NCI-H1417 (cell line): ENCODE results near the gene MTFMT.
"Not testable (repeated sequence)": the region's sequence is repeated elsewhere in the genome, so short reads cannot be mapped to it uniquely, and the experiment has no call there.

ENCODE experiments used
- DNase-seq, 3 experiments: peaks; one replicate each; lab custom pipeline; 2025; lab: John Stamatoyannopoulos, UW

The MTFMT gene

DNA sequence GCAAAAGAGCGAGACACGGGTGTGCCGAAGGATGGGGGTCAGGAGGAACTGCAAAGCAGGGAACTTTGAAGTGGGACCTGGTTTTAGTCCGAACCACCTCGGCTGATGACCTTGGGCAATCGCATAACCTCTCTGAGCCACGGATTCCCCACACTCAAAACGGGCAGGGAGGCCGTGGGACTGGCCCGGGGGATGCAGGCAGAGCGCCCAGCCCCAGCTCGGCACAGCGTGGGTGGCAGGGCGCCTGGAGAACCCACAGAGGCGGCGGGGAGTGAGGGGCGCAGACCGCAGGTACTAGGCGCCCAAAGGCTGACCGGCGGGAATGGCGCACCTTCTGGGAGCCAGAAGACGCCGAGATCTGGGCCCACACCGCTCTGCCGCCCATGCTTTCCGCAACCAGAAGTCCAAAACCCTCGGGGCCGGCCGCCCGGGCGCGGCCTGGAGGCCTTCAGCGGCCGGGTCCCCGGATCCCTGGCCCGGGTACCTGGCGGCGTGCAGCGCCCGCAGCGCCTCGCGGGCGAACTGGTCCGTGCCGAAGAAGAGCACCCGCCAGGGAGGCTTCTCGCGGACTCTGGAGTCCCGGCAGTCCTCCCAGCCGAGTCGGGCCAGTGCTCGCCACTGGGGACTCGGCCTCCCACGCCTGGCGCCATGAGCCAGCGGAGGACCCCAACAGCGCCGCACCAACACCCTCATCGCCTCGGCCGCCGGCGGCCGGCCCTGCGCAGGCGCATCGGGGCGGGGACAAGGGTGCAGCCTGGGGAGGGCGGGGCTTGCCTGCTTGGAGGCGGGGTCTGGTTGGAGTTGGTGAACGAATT, at the start of gene MTFMT:
Gene MTFMT (minus strand): TSS at position 719 of the 815 bp plus-strand sequence. CDS start 26 bp downstream, at position 693.
- DNase-seq, result peak; percentile 75 to 95 (median 95)

DNA sequence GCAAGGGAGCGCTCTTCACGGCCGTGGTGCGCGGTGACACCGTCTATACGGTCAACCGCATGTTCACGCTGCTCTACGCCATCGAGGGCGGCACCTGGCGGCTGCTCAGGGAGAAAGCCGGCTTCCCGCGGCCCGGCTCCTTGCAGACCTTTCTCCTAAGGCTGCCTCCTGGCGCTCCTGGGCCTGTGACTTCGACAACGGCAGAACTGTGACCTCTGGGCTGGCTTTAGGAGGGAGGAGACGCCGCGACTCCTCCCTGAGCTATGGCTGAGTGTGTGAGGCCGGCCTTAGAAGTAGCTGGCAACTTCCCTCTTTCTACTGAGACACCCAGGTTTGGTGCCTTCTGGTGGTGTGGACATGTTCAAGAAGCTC, 48.5 kb upstream of the MTFMT start:
- no peak for DNase-seq

DNA sequence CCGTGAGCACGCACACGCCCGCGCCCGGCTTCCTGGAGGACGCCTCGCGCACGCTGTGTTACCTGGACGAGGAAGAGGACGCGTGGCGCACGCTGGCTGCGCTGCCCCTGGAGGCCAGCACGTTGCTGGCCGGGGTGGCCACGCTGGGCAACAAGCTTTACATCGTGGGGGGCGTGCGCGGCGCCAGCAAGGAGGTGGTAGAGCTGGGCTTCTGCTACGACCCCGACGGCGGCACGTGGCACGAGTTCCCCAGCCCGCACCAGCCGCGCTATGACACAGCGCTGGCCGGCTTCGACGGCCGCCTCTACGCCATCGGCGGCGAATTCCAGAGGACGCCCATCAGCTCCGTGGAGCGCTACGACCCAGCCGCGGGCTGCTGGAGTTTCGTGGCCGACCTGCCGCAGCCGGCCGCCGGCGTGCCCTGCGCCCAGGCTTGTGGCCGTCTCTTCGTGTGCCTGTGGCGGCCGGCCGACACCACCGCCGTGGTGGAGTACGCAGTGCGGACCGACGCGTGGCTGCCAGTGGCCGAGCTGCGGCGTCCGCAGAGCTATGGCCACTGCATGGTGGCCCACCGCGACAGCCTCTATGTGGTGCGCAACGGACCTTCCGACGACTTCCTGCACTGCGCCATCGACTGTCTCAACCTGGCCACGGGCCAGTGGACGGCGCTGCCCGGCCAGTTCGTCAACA, 48.0 kb upstream of the MTFMT start:
- no peak for DNase-seq

DNA sequence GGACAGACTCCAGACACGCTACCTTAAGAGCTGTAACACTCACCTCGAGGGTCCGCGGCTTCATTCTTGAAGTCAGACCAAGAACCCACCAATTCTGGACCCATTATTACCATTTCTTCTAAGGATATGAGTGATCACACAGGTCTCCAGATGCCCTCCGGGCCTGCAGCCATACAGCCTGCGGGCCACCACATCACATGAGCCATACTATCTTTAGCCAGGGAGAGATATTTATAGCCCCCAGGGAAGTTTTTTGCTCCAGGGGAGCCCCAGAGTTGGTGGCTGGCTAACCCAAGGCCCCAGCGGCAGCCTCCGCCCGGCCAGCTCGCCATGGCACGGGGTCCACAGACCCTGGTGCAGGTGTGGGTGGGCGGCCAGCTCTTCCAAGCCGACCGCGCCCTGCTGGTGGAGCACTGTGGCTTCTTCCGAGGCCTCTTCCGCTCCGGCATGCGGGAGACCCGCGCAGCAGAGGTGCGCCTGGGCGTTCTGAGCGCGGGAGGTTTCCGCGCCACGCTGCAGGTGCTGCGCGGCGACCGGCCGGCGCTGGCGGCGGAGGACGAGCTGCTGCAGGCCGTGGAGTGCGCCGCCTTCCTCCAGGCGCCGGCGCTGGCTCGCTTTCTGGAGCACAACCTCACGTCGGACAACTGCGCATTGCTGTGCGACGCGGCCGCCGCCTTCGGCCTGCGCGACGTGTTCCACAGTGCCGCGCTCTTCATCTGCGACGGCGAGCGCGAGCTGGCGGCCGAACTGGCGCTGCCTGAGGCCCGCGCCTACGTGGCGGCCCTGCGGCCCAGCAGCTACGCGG, 47.2 kb upstream of the MTFMT start, which contains the start of gene KBTBD13:
Gene KBTBD13 (plus strand): TSS at position 261 of the 805 bp plus-strand sequence. CDS start 70 bp downstream, at position 331.
- no peak for DNase-seq

DNA sequence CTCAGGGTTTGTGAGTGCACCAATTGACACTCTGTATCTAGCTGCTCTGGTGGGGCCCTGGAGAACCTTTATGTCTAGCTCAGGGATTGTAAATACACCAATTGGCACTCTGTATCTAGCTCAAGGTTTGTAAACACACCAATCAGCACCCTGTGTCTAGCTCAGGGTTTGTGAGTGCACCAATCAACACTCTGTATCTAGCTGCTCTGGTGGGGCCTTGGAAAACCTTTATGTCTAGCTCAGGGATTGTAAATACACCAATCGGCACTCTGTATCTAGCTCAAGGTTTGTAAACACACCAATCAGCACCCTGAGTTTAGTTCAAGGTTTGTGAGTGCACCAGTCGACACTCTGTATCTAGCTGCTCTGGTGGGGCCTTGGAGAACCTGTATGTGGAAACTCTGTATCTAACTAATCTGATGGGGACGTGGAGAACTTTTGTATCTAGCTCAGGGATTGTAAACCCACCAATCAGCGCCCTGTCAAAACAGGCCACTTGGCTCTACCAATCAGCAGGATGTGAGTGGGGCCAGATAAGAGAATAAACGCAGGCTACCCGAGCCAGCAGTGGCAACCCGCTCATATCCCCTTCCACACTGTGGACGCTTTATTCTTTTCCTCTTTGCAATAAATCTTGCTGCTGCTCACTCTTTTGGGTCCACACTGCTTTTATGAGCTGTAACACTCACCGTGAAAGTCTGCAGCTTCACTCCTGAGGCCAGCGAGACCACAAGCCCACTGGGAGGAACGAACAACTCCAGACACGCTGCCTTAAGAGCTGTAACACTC, 46.4 kb upstream of the MTFMT start:
- DNase-seq, result not testable (repeated sequence)

DNA sequence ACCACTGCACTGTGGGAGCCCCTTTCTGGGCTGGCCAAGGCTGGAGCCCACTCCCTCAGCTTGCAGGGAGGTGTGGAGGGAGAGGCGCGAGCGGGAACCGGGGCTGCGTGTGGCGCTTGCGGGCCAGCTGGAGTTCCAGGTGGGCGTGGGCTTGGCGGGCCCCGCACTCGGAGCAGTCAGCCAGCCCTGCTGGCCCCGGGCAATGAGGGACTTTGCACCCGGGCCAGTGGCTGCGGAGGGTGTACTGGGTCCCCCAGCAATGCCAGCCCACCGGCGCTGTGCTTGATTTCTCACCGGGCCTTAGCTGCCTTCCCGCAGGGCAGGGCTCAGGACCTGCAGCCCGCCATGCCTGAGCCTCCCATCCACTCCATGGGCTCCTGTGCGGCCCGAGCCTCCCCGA, 45.5 kb upstream of the MTFMT start:
- not testable (repeated sequence) for DNase-seq

DNA sequence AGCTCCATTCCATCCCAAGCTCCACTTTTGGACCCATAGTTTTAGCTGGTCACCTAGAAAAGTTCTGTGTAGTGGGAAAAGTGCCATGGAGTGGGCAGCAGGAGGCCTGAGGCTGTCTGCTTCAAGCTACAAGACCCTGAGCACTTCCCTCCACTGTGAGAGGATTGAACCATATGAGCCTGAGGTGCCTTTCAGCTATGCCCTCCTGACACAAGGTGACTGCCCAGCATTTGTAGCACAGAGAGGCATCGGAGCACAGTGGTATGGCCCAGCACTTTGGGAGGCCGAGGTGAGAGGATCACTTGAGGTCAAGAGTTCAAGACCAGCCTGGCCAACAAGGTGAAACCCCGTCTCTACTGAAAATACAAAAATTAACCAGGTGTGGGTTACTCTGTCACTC, 43.2 kb upstream of the MTFMT start:
- DNase-seq, result no peak

DNA sequence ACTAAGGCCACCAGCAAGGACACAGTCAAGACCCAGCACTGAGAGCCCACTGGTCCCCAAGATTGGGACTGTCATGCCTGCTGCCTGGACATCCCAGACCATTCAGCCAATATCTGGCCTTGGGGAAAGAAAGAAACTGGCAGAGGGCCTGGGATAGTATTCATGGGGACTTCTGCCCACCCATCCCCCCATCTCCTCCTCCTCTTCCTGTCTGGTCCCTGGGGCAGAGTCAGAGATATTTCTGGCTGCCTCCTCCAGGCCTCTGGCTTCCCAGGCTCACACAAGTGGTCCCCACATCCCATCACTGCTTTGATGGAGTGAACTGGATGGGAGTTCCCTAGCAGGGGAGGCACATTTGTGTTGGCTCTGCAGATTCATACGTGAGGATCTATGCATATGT, 42.6 kb upstream of the MTFMT start:
- no peak for DNase-seq

DNA sequence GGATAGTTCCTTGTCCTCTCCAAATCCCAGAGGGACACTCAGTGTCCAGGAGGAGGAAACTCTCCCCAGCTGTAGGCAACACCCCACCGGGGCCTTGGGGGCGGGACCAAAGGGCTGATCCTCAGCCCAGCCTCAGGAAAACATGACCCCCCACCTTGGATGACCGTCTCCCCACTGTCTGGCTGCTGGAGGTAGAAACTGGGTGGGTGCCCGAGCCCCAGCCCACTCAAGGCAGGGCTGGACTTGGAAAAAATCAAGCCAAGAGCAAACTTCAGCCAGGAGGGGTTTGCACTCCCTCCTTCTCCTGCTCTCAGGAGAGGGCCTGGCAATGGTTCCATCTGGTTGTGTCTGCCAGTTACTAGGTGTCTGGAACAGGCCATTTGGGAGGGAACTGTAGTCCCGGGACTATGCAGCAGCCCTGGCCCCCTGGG, 42.0 kb upstream of the MTFMT start:
- no peak for DNase-seq

DNA sequence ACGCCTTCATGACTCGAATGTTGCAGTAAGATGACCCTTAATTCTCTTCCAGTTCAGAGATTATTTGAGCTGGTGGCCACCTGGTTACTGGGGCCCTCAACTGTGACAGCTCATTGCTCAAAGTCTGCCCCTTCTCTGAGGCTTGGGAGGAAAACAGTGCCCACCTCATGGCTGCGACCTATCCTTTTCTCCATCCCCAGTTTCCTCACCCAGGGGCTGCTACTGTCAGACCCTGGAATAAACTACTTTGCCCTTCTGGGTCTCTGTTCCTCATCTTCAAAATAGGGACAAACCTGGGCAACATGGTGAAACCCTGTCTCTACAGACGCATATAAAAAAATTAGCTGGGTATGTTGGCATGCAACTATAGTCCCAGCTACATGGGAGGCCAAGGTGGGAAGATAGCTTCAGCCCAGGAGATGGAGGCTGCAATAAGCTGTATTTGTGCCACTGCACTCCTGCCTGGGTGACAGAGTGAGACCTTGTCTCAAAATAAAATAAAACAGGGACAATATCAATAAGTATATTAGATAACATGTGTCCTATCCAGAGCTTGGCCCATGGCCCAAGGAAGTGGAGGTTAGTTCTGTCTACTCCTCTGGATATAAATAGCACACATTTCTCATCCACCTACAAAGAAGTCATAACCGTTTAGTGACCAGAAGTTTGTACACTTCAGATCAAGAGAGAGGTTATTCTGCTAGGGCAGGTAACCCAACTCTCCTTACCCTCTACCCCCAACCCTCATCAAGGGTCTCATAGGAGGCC, 40.5 kb upstream of the MTFMT start:
- DNase-seq, result no peak

DNA sequence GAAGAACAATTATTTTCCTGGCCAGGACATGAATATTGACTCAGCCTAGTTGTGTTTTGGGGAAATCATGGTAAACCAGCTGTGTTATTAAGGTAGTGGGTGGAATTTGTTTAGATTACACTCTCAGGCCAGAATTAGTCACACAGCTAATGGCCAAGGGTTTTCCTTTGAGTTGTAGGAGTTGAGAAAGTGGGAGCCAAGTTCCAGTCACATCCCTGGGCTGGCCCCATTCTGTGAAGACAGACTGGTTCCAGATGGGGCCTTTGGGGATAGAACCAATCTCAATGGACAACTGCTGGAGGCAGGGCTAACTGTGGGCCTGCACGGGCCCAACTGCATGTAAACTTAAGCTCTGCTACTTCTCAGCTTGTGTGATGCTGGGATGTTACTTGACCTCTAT, 39.7 kb upstream of the MTFMT start:
- no peak for DNase-seq

DNA sequence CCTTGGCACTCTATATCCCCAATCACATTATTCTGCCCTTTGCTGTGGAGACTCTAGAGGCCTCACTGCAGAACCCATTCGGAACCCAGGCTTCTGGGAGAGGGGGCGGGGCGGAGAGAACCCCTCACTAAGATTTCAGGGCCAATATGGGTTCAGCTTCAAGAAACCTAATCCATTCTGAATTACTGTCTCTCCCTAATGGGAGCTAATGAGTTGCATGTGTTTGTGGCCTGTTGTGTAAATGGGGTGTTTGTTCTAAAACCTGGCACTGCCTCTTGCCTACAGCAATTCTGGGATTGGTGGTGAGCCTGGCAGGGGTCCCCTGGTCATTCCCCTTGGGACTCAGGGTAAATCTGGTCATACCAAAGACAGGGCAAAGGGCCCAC, 39.0 kb upstream of the MTFMT start:
- DNase-seq, result no peak

DNA sequence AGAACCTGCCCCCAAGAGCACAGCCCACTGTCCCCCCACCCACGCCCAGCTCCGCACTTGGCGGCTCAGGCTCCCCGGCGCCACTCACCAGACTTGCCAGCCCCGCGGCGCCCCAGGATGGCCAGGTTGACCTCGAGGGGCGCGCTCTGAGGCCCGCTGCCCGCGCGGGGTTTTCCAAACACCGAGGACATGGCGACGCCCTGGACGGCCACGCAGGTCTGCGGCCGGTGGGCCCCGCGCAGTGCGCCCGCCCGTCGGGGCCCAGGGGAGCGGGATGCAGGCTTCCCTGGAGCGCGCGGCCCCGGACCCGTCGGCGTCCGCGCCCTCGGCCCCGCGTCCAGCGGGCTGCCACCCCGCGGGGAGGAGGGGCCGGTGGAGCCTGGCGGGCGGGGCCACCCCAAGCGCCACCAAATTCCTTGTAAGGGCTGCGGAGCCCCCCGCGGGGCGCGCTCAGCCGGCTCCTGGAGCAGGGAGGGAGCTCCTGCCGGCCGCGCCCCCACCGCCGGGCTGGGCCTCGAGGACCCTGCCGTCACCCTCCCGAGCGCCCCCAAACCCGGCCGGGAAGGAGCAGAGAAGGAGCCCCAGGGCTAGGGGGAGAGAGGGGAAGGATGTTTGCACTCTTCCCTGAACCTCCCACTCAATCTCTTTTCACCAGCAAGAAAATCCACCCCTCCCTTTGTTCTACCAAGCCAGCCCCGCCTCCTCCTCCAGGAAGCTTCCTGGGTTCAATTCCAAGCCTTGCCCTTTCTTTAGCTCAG, 38.4 kb upstream of the MTFMT start, which contains the start of gene RASL12:
Gene RASL12 (minus strand): TSS at position 347 of the 758 bp plus-strand sequence. CDS start 156 bp downstream, at position 191.
- peak in 1 of 3 experiments; percentile 21 for DNase-seq

DNA sequence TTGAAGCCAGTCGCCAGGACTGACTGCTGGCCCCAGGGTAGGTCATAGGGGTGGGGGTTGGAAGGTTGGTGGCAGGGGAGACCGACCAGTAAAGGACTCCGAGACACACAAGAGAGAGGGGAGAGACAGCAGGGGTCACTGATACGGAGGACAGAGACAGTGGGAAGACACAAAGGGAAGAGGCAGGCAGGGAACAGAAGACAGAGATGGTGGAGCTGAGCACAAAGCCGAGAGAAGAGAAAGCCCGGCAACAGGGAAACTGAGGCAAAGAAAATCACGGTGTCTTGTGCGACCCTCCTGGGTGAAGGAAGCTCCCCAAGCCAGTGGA, 37.8 kb upstream of the MTFMT start:
- DNase-seq, result no peak

DNA sequence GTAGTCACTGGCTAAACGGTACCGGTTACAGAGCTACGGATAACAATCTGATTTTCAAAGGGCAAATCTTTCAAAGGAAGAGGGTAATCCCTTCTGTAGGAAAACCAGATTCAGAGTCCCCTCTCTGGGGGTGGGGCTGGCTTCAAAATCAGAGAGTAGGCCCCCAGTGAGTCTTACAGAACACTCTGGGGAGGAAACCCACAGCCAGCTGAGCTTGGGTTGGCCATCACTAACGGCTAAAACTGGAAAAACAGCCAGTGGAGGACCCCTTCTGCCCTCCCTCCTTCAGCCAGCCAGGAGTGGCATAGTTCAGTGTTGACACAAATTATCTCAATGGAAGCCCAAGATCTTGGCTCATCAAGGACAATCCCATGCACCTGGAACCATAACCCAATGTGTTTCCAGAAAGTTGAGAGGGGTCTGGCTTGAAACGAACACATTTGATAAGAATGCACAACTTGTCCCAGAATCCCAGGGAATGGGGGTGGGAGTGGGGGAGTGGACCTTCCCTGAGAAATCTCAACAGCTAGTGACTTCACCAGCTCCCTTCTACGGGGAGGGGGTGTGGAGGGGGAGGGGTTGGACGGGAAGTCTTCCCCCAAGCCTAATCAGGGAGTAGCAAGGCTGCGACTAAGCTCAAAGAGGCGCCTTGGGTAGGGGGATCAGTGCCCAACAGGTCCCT, 37.3 kb upstream of the MTFMT start:
- no peak for DNase-seq

DNA sequence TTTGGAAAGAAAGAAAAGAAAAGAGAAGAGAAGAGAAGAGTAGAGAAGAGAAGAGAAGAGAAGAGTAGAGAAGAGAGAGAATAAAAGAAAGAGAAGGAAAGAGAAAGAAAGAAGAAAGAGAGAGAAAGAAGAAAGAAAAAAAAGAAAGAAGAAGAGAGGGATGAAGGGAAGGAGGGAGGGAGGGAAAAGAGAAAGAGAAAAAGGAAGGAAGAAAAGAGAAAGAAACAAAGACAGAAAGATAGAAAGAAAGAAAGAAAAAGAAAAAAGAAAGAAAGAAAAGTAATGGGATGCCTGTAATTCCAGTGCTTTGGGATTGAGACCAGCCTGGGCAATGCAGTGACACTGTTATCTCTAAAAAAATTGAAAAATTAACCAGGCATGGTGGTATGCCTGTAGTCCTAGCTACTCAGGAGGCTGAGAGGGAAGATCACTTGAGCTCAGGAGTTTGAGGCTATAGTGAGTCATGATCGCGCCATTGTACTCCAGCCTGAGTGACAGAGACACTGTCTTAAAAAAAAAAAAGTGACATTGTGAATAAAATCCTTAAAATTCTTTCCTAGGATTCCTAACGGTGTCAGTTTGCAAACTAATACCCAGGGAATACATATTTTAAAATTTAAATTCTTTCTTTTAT, 36.7 kb upstream of the MTFMT start:
- no peak for DNase-seq

DNA sequence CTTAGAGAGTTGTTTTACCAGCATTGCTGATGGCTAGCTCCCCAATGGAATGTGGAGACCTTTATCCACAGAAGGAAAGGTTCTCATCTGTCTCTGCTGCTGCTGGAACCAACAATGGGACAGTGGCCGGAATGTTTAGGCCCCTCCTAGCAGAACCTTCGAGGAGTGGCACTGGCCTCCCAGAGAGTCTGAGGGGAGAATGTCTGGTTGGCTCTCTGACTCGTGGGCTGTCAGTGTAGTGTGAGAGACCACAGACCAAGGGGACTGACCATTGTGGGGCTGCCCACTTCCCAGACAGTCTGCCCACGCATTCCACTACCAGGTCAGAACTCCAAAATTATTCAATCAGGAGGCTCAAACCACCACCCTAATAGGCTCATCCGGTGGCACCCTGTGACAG, 33.3 kb upstream of the MTFMT start:
- DNase-seq, result no peak

DNA sequence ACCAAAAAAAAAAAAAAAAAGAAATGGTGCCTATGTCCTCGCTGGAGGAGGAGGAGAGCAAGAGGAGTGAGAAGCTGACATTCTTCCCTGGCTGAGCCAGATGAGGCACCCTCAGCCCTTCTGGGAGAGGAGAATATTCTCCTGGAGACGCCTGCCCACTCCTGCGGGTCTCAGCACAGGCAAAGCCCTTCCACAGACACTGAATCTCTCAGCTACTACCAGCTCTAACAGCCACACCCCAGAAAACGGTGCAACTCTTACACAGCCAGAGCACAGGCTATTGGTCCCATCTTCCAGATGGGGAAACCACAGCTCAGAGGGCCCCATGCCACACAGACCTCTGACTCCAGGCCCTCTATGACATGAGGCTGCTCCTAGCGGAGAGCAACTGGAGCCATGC, 32.6 kb upstream of the MTFMT start:
- DNase-seq, result no peak
